ENCODE measurements around the gene CFI. TPM values are rescaled to one million over a fixed set of nuclear protein-coding genes. Genes with fewer than 3 reads are reported as not detected.

CFI gene
- total RNA-seq, 1 donor from 2014 or later: not detected

DNA sequence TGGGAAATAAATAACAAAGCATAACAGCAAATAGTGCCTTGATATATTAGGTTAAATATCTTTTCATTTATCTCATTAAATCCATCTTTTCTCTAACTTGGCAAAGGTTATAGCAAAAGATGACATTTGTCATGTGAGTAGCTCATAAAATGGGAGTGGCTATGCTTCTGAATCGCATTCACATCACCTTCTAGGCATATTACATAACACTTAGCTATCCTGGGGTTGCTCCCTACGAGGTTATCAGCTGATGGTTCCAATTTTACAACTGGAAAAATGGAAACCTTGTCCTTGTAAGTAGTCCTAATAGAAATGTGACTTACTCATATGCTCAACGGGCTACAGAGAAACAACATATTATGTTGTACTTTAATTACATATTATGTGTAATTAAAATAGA is 88.3 kb downstream of the CFI start:
- DNase-seq (ENCODE audit: extremely low spot score, unreplicated experiment): no peak
- Mint-ChIP-seq H3K4me3 (ENCODE audit: unreplicated experiment) (no peak overlapping the region), H3K27me3 (ENCODE audit: unreplicated experiment) (no peaks in the 10 kb centered on the region), H3K36me3 (ENCODE audit: unreplicated experiment) (peaks cover 33% of the 10 kb centered on the region), H3K4me1 (ENCODE audit: unreplicated experiment) (no peaks in the 10 kb centered on the region), H3K9me3 (ENCODE audit: unreplicated experiment) (no peaks in the 10 kb centered on the region), H3K27ac (ENCODE audit: unreplicated experiment) (no peak overlapping the region)
- TF ChIP-seq CTCF (IDR thresholded peaks at IDR 0.05): no peak

DNA sequence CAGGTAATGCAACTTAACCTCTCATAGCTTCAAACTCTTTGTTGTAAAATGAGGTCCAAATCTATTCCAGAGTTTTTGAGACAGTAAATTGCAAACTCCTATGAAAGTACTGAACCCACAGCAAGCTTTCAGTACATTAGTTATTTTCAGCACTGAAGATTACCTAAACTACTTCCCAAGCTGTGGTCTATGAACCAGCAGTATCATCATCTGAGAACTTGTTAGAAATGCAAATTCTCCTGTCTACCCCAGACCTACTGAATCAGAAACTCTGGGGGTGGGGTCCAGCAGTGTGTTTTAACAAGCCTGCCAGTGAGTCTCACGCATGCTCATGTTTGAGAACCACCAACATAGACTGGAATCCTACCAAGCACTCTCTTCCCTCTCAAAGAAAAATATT is 92.8 kb downstream of the CFI start:
- H3K4me3 Mint-ChIP-seq (ENCODE audit: unreplicated experiment): no peak overlapping the region
- H3K27me3 Mint-ChIP-seq (ENCODE audit: unreplicated experiment): no peaks in the 10 kb centered on the region
- DNase-seq (ENCODE audit: extremely low spot score, unreplicated experiment): no peak
- peaks cover 2% of the 10 kb centered on the region for H3K4me1 Mint-ChIP-seq (ENCODE audit: unreplicated experiment)
- H3K9me3 Mint-ChIP-seq (ENCODE audit: unreplicated experiment): no peaks in the 10 kb centered on the region
- peaks cover 11% of the 10 kb centered on the region for H3K36me3 Mint-ChIP-seq (ENCODE audit: unreplicated experiment)
- H3K27ac Mint-ChIP-seq (ENCODE audit: unreplicated experiment): no peak overlapping the region
- TF ChIP-seq CTCF (IDR thresholded peaks at IDR 0.05): no peak

DNA sequence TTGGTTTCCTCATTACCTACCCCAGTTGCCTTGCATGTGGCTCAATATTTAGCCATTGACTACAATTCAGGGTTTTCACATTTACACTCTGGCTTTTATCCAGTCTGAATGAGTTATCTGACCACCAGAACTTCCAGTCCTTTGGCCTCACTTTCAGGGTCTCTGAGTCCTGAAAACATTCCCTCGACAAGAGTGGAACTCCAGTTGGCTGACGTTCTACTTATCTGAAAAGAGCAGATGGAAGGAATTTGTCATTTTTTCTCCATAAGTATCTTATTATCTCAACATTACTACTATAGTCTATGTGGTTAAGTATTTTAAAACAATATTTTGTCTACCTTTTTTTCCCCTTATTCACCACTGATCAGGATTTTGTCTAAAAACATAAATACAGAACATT is 93.4 kb downstream of the CFI start:
- TF ChIP-seq CTCF (IDR thresholded peaks at IDR 0.05): no peak
- Mint-ChIP-seq H3K4me3 (ENCODE audit: unreplicated experiment) (no peak overlapping the region), H3K36me3 (ENCODE audit: unreplicated experiment) (peaks cover 9% of the 10 kb centered on the region), H3K27me3 (ENCODE audit: unreplicated experiment) (no peaks in the 10 kb centered on the region), H3K4me1 (ENCODE audit: unreplicated experiment) (peaks cover 5% of the 10 kb centered on the region), H3K27ac (ENCODE audit: unreplicated experiment) (no peak overlapping the region), H3K9me3 (ENCODE audit: unreplicated experiment) (no peaks in the 10 kb centered on the region)
- no peak for DNase-seq (ENCODE audit: extremely low spot score, unreplicated experiment)

GRCh38 chr4:109703664-109704361 is 98.0 kb downstream of the CFI start:
- Mint-ChIP-seq H3K36me3 (ENCODE audit: unreplicated experiment) (peaks cover 1% of the 10 kb centered on the region), H3K27me3 (ENCODE audit: unreplicated experiment) (no peaks in the 10 kb centered on the region), H3K4me1 (ENCODE audit: unreplicated experiment) (peaks cover 25% of the 10 kb centered on the region), H3K9me3 (ENCODE audit: unreplicated experiment) (no peaks in the 10 kb centered on the region), H3K27ac (ENCODE audit: unreplicated experiment) (peak overlapping the region; percentile 96), H3K4me3 (ENCODE audit: unreplicated experiment) (peak overlapping the region; percentile 95)
- TF ChIP-seq CTCF (IDR thresholded peaks at IDR 0.05): no peak
- DNase-seq (ENCODE audit: extremely low spot score, unreplicated experiment): no peak

DNA sequence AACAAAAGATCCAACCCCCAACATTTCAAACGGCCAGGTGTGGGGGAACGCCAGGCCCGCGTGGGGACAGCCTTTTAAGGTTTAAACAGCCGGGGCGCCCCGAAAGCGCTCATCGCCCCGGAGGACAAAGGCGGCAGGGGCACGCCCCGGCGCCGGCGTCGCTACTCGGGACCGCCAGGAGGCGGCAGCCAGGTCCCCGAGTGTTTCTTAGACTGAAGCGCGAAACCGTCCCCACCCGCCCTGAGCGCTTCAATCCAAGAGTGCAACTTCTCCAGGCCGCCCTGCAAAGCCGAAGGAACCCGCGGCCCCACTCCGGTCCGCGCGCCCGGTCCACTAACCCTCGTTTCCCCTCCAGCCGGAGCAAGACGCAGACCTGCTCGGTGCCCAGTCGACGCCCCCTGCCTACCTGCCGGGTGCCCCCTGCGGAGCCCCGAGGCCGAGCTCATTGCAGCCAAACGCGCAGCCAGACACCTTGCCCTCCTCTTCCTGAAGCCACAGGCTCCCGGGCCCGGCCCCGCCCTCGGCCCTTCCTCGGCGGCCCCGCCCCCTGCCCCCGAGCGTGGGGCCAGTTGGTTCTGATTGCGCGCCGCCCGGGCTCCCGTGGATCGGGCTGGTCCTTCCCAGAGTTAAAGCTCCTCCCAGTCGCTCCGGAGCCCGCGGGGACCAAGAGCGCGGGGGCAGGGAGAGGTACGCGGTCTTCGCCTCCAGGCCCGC is 98.7 kb downstream of the CFI start, which contains the start of gene CASP6:
CASP6 (minus strand) TSS at position 496 of the 714 bp plus-strand sequence; CDS start at position 446, 50 bp downstream.
- Mint-ChIP-seq H3K9me3 (ENCODE audit: unreplicated experiment) (no peaks in the 10 kb centered on the region), H3K4me1 (ENCODE audit: unreplicated experiment) (peaks cover 25% of the 10 kb centered on the region), H3K27ac (ENCODE audit: unreplicated experiment) (peak within 1 kb of the TSS; percentile 96), H3K4me3 (ENCODE audit: unreplicated experiment) (peak within 1 kb of the TSS; percentile 95), H3K27me3 (ENCODE audit: unreplicated experiment) (no peaks in the 10 kb centered on the region), H3K36me3 (ENCODE audit: unreplicated experiment) (peaks cover 4% of the 10 kb centered on the region)
- peak; percentile 91 for DNase-seq (ENCODE audit: extremely low spot score, unreplicated experiment)
- peak; percentile 78 for TF ChIP-seq CTCF (IDR thresholded peaks at IDR 0.05)

All from osteocyte (in vitro differentiated cells).